BJ (cell line): Measurements from ENCODE around the gene CHML. TPM values are rescaled to one million over a fixed set of nuclear protein-coding genes. Genes with fewer than 3 reads are reported as not detected.
"Not testable (repeated sequence)": the region's sequence is repeated elsewhere in the genome, so short reads cannot be mapped to it uniquely, and the experiment has no call there.

Experiments
- CTCF ChIA-PET: fragments of 350-600 bp; formaldehyde crosslinking; extraction: SDS; loops from one replicate; lab custom pipeline; 2021; ENCODE audit warnings: antibody characterized with exemption, inconsistent platforms; lab: Yijun Ruan, JAX
- POLR2A ChIA-PET: fragments of 300-600 bp; sonication (Branson Sonifier 250); formaldehyde crosslinking; extraction: SDS; loops from one replicate; lab custom pipeline; 2021; ENCODE audit warnings: antibody characterized with exemption; lab: Charles Lee
- DNase-seq: peaks from one replicate; pipeline ENCODE4 v3.0.0-alpha.2; 2011; ENCODE audit warnings: low read depth
- H3K27me3 ChIP-seq: 2 replicates; pipeline ENCODE4 v1.6.0; 2011; ENCODE audit warnings: low read length; ENCODE audit not compliant: control insufficient read depth, insufficient read depth
- H3K36me3 ChIP-seq: 2 replicates; pipeline ENCODE4 v1.5.1; 2011; ENCODE audit warnings: low read length; ENCODE audit not compliant: control insufficient read depth, insufficient read depth
- H3K4me3 ChIP-seq: 2 replicates; pipeline ENCODE4 v1.5.1; 2011; ENCODE audit warnings: low read depth, mild to moderate bottlenecking, control low read depth, low read length
- polyA plus RNA-seq: library from polyadenylated mRNA; depleted of rRNA; stranded (reverse); fragments of >200 nt; gene quantifications from 2 replicates; pipeline ENCODE4 v1.2.3, GENCODE V29; 2011
- TF ChIP-seq, protein P1 (sequence below): IDR thresholded peaks from 2 replicates; pipeline ENCODE4 v1.5.1; 2011; ENCODE audit warnings: low read depth, mild to moderate bottlenecking, control low read depth, inconsistent platforms, low read length, moderate library complexity; ENCODE audit not compliant: insufficient read depth

Gene CHML
- polyA plus RNA-seq, 1 experiment = 8.4 TPM

DNA sequence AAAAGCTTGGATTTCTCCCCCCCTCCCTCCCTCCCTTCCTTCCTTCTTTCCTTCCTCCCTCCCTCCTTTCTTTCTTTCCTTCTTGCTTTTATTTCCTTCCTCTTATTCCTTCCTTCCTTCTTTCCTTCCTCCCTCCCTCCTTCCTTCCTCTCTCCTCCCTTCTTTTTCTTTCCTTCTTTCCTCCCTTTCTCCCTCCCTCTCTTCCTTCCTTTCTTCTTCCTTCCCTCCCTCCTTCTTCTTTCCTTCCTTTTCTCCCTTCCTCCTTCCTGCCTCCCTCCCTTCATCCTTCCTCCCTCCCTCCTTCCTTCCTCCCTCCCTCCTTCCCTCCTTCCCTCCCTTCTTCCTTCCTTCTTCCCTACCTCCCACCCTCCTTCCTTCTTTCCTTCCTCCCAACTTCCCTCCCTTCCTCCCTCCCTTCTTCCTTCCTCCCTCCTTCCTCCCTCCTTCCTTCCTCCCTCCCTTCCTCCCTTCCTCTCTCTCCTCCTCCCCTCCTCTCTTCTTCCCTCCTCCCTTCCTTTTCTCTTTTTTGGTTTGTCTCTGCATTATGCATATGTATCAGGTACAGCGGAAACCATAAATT, 34.7 kb upstream of the CHML start:
- no peak overlapping the region for H3K4me3 ChIP-seq
- TF ChIP-seq, protein P1, sequence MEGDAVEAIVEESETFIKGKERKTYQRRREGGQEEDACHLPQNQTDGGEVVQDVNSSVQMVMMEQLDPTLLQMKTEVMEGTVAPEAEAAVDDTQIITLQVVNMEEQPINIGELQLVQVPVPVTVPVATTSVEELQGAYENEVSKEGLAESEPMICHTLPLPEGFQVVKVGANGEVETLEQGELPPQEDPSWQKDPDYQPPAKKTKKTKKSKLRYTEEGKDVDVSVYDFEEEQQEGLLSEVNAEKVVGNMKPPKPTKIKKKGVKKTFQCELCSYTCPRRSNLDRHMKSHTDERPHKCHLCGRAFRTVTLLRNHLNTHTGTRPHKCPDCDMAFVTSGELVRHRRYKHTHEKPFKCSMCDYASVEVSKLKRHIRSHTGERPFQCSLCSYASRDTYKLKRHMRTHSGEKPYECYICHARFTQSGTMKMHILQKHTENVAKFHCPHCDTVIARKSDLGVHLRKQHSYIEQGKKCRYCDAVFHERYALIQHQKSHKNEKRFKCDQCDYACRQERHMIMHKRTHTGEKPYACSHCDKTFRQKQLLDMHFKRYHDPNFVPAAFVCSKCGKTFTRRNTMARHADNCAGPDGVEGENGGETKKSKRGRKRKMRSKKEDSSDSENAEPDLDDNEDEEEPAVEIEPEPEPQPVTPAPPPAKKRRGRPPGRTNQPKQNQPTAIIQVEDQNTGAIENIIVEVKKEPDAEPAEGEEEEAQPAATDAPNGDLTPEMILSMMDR = no peak
- peaks cover 3% of the 10 kb centered on the region for H3K27me3 ChIP-seq
- ChIA-PET POLR2A (no interaction called here), CTCF (no interaction called here)
- no peak for DNase-seq
- no peaks in the 10 kb centered on the region for H3K36me3 ChIP-seq

DNA sequence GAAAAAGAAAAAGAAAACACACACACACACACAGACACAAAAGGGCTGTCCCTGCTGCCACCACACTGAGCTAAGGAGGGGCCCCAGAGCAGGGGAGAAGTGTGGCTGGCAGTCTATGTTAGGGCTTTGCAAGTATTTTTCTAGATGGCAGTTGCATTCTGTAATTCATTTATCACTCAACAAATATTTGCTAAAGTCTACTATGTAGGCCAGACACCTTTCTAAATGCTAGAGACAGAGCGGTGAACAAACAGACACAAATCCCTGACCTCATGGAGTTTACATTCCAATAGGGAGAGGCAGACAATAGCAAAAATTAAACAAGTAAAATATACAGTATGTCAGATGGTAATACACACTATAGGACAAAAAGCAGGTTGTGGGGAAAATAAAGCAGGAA, 32.1 kb upstream of the CHML start:
- no peak for DNase-seq
- ChIA-PET POLR2A (no interaction called here), CTCF (interaction anchor here (0.6 kb wide), 1 partner anchor 1001 kb away, joined by 5 read pairs; no protein-coding TSS in a partner anchor)
- no peaks in the 10 kb centered on the region for H3K36me3 ChIP-seq
- H3K27me3 ChIP-seq = no peaks in the 10 kb centered on the region
- no peak overlapping the region for H3K4me3 ChIP-seq
- TF ChIP-seq, protein P1 = no peak

DNA sequence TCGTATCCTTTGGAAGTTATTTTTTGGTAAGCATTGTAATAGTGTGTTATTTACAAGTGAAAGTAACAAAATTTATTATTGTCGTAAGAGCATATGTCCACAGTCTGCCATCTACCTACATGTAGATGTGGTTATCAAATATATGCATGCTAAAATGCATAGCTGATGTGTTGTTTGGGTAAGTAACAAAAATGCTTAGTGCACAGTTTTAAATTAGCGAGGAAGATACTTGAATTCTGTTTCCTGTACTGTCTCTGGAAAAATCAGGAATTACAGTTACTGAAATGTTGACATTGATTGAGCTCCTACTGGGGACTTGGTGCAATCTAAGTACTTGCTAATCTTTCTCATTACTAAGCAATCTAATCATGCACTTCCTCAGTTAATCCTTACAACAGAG, 26.2 kb upstream of the CHML start:
- Histone ChIP-seq H3K4me3 (no peak overlapping the region), H3K27me3 (no peaks in the 10 kb centered on the region; the same call in 1 of the 2 replicates), H3K36me3 (no peaks in the 10 kb centered on the region)
- POLR2A ChIA-PET = no interaction called here
- TF ChIP-seq, protein P1 = no peak
- CTCF ChIA-PET = no interaction called here
- DNase-seq = no peak

DNA sequence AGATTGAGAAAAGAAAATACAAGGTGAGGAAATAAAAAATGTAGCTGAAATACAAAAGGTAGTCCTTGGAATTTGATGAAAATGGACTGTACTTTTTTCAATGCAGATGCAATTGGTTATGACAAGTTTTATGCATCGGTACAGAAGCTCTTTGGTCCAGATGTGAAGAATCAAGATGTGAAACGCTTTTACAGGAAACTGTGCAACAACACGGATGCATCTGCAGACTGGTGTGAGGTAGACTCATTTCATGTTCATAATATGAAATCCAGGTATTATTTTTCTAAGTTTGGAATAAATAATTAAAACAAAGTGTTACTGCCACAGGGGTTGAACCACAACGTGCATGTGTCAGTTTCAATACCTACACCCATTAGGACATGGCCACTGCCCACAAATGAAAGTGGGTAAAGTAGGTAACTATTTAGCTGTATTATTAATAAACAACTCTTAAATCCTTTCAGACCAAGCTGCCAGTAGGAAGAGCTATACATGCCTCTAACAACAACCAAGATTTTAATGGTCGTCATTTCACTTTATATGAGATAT, 20.3 kb upstream of the CHML start:
- TF ChIP-seq, protein P1 = no peak

DNA sequence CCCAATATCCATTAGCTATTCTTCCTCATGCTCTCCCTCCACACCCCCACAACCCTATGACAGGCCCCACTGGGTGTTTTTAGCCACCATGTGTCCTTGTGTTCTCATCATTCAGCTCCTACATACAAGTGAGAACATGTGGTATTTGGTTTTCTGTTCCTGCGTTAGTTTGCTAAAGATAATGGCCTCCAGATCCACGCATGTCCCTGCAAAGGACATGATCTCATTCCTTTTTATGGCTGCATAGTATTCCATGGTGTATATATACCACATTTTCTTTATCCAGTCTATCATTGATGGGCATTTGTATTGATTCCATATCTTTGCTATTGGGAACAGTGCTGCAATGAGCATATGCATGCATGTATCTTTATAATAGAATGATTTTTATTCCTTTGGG, 18.8 kb upstream of the CHML start:
- DNase-seq, CTCF ChIA-PET, POLR2A ChIA-PET, H3K4me3 ChIP-seq, H3K36me3 ChIP-seq, H3K27me3 ChIP-seq: not testable (repeated sequence)

More for the DNA sequence above, 20.3 kb upstream of the CHML start:
- H3K4me3 ChIP-seq = no peak overlapping the region
- ChIA-PET CTCF (interaction anchor here (1.6 kb wide), 1 partner anchor 51 kb away, joined by 4 read pairs; no protein-coding TSS in a partner anchor), POLR2A (no interaction called here)
- H3K27me3 ChIP-seq = no peaks in the 10 kb centered on the region
- DNase-seq = no peak
- H3K36me3 ChIP-seq = no peaks in the 10 kb centered on the region
